ENCODE data around the gene SMR3A.
A peak's percentile ranks its signal among the peaks of the same experiment; 100 is the strongest.

The SMR3A gene

DNA sequence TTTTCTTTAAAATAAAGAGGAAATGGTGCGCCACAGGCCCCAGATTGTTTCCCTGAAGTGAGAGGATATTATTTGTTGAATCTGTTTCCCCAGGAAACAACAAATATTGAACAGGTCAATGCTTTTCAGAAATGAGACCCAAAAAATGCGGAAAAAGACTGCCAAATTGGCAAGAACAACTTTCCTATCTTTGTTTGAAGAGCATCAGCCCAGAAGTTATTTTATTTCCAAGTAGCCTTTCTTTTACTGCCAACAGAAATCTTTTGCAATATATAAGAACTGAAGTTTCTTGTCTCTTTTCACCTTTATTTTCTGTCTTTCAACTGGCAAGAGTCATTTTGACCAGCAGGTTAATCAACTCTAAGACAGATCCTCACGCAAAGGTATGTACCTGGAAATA, at the start of gene SMR3A:
Gene SMR3A (plus strand): TSS at position 301 of the 400 bp plus-strand sequence. CDS start 1,356 bp downstream, outside the sequence.
- DNase-seq = no peak

DNA sequence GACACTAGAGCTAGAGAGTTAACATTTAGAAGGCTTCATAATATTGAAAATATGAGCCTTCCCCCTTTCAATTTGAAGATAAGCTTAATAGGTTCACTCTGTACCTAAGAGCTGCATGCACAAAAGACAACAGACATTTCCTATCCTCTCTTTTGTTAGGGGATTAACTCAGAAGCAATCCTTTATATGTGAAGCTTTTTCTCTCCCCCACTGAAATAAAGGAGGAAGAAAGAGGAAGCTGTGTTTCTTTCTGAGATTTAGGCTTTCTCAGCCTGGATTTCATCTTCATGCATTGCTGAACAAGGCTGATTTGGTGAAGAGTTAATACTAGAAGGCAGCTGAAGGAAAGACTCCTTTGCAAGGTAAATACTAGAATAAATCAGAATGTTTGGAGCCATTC, 46.8 kb upstream of the SMR3A start:
- DNase-seq = no peak

DNA sequence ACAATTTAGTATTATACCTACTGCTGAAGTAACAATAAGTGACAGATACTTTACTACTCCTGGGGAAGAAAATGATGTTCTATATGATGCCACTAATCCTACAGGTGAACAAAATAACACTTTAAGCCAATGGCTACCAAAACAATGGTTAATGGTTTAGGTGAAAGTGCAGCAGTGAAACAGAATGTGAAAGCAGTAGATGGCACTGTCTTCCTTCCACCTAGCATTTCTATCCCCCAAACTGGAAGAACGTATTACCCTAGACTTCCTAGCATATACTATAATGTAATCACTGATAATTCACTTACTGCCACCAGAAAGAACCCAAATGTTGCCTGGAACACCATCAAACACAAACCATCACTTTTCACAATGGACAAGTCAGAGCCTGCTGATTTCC, 44.6 kb upstream of the SMR3A start:
- DNase-seq = no peak

DNA sequence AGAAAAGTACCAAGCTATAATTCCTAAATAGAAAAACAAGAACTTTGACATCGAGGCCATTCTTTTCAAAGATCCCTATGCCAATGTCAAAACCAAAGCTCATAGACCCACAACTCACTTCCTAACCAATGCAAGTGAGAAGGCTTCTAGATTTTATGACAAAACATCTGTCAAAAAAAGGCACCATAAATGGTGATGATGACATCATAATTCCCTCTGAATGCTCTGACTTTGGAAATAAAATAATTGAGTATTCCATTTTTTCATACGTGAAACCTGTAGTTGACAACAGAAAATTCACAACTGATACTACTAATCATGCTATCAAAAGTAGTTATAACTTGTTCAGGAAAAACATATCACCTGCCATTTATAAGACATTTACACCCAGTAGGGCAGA, 34.5 kb upstream of the SMR3A start:
- no peak for DNase-seq

DNA sequence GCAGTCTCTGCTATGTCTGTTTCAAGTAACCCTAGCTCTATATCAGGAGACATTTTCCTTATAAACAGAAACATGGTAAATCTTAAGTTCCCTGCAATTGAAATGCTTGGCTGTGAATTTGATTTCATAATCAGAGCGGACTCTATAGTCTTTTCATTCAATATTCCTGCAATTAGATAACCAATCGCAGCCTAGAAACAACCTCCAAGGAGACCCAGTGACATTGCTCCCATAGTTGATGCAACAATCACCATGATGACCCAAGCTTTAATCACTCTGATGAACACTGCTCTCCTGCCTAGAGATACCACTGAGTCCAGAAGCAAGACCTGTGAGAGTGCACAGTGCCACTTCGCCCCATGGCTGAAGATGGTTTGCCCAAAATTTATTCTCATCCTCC, 25.9 kb upstream of the SMR3A start, which contains the start of gene CABS1:
Gene CABS1 (plus strand): TSS at position 301 of the 400 bp plus-strand sequence. CDS start 59 bp downstream, at position 360.
- no peak for DNase-seq

DNA sequence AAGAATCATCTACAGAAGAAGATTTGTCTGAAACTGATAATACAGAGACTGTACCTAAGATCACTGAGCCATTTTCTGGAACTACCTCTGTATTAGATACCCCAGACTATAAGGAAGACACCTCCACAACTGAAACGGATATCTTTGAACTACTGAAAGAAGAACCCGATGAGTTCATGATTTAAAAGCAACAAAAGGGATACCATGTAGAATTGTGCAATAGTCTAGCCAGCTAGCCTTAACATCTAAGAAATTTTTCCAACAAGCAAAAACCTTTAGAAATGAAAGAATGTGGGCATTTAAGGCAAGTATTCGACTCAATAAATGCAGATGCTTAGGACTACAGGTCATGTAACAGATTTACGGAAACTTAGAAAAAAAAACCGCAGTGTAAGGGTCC, 24.5 kb upstream of the SMR3A start:
- DNase-seq = no peak

DNA sequence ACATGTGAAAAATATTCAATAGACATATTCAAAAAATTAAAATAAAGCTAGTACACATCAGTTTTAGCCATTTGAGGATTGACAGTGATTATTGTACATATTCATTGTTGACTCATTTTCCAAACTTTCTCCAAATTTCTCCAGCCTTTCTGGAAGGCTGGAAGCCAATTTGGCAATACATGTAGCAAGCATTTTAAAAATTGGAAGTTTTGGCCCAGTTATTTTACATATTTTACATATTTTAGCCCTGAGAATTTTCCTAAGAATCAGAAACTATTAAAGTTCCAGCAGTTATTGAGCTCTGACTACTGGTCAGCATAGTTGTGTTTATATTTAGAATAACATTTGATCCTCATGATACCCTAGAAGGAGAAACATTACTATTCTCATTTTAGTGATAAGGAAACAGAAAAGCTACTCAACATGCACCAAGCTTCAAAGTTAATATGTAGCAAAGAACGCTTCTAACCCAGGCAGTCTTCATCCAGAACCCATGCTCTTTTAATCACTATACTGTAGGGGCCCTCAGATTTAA, 22.6 kb upstream of the SMR3A start:
- DNase-seq = no peak

DNA sequence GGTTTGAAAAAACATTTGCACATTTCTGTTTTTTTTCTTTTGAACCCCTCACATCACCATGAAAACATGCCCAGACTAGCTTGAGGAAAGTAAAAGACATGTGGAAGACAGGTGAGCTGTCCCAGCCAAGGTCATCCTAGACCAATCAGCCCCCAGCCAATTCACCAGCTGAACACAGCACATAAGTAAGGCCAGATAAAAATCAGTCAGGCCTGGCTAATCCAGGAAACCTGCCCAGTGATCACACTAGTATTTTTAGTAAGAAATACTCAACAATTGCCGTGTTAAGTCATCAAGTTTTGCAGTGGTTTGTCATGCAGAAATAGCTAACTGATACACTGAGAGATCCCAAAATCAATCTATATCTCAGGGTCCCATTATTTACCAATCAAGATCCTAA, 4.4 kb upstream of the SMR3A start:
- no peak for DNase-seq

DNA sequence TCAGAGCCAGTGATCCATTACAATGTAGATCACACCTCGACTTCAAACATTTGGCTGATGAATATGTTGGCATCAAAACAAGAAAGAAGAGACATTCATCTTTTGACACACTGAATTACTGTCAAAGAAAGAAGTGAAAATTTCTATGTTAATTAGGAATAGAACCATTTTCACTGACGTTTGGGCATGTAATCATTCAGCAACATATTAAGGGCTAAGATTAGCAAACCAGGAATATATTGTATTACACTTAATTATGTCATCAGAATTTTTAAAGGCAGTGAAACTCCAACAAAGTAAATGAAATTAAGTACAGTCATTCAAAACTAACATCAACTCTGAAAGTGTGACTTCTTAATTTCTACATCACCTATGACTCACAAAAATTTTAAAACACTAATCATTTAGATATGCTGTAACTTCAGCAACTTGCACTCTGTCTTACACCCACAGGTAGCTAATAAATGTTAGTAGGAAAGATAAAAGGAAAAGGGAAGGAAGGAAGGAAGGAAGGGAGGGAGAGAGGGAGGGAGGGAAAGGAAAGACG, 1.4 kb upstream of the SMR3A start:
- no peak for DNase-seq

DNA sequence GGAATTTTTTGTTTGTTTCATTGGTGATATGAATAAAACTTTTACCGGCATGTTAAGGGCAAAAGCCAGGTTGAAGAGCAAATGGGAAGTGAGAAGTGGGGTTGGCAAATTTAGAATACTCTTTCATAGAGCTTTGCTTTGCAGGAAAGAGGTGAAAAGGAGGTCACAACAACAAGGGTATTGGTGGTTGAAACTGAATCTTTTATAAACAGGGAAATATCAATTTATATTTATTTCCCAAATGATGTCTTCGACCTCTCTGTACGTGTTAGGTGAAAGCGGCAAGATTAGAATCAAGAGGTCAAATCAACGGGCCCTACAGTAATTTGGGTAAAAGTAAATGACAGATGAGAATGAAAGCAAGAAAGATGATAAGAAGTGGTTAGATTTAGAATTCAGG, 3.4 kb downstream of the SMR3A start:
- DNase-seq = no peak

DNA sequence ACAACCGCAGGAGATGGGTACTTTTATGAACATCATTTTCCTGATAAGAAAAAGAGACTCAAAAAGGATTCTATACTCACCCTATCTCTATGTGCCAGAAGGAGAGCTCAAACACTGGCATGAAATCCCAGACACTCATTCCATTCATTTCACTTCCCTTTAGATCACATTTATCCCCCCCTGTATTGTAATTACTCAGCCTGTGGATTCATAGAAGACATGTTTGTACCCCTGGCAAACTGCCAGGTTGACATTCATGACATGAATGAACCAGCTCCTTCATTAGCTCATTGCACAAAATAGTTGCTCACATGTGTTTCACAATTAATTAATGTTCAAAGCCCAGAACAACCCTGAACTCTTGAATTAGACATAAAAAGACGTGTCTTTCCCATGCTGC, 4.9 kb downstream of the SMR3A start:
- DNase-seq = peak; percentile 29

DNA sequence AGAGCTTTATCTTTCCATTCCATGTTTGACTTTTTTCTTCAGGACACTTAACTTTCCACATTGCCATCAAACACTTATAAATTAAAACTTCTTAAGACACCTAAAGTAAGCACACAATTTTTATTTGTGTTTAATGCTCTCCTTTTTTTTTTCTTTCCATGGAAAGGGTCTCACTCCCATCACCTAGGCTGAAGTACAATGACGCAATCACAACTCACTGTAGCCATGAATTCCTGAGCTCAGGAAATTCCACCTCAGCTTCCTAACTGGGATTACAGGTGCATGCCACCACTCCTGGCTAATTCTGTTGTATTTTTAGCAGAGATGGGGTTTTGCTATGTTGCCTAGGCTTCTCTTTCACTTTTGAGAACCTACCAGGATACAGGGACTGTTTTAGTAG, 7.3 kb downstream of the SMR3A start:
- no peak for DNase-seq

DNA sequence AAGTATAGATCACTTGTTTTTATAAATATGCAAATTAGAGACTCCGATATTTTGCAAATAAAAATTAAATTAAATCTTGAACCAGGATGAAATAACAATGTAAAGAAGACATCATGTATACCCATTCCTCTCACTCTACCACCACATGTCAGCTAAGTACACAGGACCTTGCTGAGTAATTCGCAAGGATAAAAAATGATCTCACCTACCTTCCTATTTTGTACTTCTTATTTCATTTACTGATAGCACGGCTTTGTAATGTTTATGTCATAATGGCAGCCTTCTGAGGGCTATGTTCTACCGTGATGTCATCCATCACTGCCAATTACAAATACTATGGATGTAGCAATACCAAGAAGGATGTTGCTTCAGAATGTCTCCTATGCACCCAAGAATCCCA, 11.4 kb downstream of the SMR3A start:
- no peak for DNase-seq

DNA sequence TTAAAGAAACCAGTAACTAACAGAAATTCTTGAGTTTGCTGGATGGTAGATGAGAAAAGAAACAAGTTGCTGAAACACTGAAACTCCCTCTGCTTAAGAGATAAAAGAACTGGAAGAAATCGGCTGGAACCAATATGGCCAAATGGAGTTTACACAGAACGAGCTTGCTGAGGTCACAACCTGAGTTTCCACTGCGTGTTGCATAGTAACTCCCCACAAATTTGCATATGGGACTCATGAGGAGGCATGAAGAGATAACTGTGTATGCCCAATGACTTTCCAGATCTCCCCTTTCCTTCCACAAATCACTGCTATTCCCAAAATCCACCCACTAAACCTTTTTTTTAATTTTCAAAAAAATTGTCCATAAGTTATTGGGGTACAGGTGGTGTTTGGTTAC, 12.2 kb downstream of the SMR3A start:
- DNase-seq = no peak

DNA sequence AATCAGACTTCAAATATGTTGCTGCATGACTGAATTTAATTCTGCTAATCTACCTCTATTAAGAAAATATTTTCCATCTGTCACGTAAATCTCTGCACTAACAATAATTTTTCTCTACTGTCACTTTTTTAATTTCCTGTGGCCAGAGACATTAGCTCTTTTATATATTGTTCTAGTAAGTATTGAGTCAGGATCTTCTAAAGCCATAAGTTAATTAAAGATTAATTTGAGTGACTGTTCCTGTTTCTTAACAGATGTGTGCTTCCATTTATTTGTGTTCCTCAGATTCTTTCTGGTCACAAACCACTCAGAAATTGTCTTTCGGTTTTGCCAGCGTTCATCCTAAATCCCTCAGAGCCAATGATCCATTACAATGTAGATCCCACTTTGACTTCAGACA, 20.0 kb downstream of the SMR3A start:
- DNase-seq = no peak

DNA sequence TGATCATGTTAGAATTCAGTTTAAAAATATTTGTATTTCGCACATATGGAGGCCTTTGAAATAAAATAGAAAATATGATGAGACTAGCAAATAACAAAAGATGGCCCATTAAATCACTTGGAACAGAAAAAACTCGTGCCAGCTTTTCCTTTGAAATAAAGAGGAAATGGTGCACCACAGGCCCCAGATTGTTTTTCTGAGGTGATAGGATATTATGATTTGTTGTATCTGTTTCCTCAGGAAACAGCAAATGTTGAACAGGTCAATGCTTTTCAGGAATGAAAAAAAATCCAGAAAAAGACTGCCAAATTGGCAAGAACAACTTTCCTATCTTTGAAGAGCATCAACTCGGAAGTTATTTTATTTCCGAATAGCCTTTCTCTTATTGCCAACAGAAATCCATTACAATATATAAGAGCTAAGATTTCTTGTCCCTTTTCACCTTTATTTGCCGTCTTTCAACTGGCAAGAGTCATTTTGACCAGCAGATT, 22.2 kb downstream of the SMR3A start, which contains the start of gene SMR3B:
Gene SMR3B (plus strand): TSS at position 441 of the 491 bp plus-strand sequence. CDS start 1,380 bp downstream, outside the sequence.
- no peak for DNase-seq

DNA sequence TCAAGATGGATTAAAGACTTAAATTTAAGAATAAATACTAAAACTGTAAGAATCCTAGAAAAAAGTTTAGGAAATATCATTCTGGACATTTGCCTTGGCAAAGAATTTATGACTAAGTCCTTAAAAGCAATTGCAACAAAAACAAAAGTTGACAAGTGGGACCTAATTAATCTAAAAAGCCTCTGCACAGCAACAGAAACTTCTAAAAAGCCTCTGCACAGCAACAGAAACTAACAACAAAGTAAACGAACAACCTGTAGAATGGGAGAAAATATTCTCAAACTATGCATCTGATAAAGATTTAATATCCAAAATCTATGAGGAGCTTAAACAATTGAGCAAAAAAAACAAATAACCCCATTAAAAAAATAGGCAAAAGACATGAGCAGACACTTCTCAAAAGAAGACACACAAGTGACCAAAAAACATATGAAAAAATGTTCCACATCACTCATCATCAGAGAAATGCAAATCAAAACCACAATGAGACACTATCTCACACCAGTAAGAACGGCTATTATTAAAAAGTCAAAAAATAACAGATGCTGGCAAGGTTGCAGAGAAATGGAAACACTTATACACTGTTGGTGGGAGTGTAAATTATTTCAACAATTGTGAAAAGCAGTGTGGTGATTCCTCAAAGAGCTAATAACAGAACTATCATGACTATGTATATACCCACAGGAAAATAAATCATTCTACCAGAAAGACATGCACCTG, 31.7 kb downstream of the SMR3A start:
- no peak for DNase-seq

DNA sequence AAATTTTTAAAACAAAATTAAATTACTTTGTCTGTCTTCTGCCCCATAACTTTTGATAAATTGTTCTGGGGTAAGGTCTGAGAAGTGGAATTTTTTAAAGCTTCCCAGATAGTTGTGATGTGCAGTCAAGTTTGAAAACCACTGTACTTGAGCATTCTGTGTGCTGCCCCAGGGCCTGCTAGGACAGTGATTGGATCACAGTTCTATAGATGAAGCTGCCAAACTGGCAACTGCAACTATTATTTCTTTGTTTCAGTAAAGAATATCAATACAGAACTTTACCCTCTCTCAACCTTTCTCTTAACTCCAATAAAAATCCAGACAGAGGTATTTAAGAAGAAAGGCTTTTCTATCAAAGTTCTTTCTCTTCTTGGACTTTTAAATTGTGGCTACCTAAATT, 37.0 kb downstream of the SMR3A start, which contains the start of gene OPRPN:
Gene OPRPN (plus strand): TSS at position 361 of the 400 bp plus-strand sequence. CDS start 1,346 bp downstream, outside the sequence.
- no peak for DNase-seq

DNA sequence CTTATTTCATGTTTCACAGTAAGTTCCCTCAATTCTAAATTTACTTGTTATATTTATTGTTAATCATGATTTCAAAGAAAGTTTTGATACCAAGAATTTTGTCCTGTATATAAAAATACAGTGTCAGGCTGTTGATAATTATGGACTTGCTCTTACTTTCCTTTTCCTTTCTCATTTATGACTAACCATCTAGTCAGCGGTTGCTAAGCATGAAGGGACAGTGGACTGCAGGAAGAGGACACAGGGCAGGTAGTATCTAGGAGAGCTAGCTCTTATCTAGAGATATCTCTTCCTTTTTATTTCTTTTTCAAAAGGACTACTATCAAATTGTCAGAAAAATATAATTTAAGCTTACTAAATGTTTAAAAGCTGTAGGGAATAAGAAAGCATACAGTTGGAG, 38.8 kb downstream of the SMR3A start:
- no peak for DNase-seq

DNA sequence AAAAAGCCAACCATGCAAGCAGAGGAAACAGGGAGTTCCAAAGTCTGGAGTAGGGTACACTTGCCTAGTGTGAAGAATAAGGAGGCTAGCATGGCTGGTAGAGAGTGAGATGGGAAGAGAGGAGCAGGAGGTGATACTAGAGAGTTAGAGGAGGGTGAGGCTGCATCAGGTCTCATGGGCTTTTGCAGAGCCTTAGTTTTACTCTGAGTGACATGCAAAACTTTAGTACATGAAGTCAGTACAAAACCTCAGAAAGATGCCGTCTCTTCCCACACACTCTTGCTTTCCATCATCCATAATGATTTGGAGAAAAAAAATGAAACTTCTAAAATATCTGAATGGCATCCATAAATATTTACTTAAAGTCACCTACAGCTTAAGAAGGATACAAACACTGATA, 42.2 kb downstream of the SMR3A start:
- no peak for DNase-seq

DNA sequence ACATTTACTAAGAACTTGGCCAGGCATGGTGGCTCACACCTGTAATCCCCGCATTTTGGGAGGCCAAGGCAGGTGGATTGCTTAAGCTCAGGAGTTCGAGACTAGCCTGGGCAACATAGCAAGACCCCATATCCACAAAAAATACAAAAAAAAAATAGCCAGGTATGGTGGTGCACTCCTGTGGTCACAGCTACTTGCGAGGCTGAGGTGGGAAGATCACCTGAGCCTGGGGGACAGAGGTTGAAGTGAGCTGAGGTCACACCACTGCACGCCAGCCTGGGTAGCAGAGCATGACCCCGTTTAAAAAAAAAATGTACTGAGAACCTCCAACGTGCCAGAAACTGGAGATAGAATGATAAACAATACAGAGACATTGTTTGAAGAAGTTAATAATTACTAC, 45.2 kb downstream of the SMR3A start:
- no peak for DNase-seq

Measured in NCI-H2029 treated with DMSO at 0.1 percent for 48 hours (cell line).